ENCODE measurements around the gene SOHLH2. TPM values are rescaled to one million over a fixed set of nuclear protein-coding genes. Genes with fewer than 3 reads are reported as not detected.
A peak's percentile ranks its signal among the peaks of the same experiment; 100 is the strongest.

The SOHLH2 gene, protein sequence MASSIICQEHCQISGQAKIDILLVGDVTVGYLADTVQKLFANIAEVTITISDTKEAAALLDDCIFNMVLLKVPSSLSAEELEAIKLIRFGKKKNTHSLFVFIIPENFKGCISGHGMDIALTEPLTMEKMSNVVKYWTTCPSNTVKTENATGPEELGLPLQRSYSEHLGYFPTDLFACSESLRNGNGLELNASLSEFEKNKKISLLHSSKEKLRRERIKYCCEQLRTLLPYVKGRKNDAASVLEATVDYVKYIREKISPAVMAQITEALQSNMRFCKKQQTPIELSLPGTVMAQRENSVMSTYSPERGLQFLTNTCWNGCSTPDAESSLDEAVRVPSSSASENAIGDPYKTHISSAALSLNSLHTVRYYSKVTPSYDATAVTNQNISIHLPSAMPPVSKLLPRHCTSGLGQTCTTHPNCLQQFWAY
- under 0.01 and 0.20 TPM in 2 replicates for total RNA-seq

DNA sequence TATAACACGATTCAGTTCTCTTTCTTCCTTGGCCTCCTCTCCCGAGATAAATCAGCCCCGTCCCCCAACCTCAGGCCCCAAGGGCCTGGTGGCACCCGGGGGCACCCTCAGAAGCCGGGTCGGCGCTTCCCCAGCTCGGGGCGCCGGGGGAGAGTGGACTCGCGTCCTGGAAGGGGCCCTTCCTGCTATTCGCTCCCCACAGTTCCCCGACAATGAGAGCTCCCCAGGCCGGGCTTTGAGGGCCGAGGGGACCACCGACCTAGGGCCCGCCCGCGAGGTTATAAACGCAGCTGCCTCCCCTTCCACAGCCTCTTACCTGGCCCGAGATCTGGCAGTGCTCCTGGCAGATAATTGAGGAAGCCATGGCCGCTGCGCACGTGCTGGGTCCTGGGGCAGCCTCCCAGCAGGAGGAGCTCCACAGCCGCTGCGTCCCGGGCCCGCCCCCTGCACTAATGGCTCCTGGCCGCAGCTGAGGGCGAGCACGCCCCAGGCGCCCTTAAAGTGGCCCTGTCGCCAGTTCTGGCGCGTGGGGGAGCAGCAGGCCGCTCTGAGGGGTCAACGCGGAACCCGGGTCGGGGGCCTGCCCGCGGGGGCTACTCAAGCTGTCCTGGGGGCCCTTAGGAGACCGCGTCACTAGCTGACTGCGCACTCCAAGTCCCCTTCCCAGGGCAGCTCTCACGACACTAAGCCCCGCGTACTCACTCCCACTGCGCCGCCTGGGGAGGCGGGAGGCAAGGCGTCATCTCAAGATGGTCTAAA lies at the start of gene SOHLH2:
Gene SOHLH2, minus strand, starts transcription at position 394 of the 759 bp plus-strand sequence. Its CDS starts 30 bp downstream, at position 364.
- no peak for DNase-seq (ENCODE audit: low read depth in 2 of 2)

DNA sequence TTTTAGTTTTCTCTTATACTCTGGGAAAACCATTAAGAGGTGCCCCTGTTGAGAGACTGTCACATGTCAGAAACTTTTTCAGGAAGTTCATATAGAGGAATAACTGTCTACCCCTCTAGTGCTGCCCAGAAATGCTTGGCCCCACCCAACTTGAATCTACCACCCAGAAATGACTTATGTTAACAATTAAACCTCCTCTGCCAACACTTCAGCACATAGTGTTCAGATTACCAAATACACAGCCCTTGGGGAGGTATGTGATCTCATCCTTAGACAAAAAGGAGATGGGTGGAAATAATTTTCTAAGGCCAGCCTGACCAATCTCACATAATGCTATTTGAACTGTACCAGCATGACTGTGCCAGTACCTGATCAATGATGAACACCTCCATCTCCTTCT lies 47.6 kb upstream of the SOHLH2 start:
- no peak for DNase-seq (ENCODE audit: low read depth in 2 of 2)

DNA sequence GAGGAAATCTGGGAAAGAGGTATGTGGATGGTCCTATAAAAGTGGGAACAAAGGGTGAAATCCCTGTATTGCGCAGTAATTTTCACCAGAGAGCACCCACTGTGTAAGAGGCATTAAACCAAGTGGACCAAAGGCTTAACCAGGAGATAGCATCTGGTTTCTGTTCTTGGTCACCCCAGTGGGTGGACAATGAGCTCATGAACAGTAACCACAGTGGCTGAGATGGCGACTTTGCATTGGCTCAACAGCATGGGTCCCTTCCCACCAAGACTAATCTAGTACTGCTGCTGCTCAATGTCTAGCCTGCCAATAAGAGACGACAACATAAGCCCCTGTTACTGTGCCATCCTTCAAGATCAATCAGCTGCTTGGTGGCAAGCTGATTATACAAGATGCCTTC lies 46.7 kb upstream of the SOHLH2 start:
- no peak for DNase-seq (ENCODE audit: low read depth in 2 of 2)

DNA sequence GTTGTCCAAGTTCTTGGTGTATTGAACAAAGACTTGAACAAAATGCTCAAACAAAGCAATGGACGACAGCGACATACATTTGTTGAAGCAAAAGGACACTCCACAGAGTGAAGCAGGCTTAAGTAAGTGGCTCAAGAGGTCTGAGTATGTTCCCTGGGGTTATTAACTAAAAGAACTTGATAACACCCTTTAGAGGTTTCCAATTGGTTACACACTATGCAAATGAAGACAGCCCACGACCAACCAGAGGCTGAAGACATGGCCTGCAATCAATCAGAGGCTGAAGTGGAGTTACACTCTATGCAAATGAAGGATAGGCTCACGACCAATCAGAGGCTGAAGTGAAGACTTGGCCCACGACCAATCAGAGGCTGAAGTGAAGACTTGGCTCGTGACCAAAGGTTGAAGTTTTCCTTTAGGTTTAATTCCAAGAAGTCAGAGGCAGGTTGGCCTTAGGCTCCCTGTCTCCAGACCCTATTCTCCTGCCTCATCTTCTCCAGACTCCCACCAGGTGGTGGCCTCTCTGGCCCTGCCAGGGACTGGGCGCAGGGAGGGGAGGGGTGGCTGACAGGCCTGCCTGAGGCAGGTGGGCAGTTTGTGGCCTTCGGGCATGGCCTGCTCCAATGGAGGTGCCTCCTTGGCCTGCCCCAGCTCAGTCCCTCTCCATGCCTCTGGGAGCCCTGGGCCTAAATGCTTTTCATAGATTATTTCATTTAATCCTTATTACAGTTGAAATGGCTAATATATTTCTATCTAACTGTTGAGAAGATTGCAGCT lies 45.2 kb upstream of the SOHLH2 start:
- no peak for DNase-seq (ENCODE audit: low read depth in 2 of 2)

DNA sequence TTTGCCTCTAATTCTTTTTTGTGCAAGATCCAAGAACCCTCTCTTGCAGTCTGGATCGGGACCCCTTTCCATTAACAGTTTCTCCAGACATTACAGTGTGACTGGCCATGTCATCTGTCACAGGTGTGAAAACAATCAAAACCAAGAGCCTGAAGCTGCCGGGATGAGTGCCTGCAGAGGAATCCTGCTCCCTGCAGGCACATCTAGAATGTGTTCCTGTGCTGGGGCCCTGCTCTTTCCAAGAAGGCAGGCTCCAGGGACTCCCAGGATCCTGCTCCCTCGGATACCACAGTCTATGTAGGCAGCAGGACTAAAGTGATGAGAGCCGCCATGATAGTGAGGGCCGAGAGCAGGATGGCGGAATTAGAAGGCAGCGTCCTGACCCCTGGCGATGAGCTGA lies 44.5 kb upstream of the SOHLH2 start:
- DNase-seq (ENCODE audit: low read depth in 2 of 2) = no peak

DNA sequence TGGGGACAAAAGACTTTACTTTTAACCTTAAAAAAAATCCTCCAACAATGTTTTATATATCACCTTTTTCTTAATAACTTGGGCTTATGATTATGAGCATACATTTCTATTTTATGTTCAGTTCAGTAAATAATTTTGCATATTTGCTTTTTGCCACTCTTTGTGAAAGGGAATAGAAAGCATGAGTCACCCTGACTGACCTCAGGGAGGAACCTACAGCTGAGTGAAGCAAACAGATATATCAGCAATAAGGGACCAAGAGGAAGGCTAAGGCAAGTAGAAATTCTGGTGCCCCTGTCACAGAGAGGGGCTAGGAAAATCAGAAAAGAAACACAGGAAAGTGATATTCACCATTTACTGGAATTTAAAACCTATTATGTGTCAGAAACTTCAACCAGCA lies 37.2 kb upstream of the SOHLH2 start:
- no peak for DNase-seq (ENCODE audit: low read depth in 2 of 2)

DNA sequence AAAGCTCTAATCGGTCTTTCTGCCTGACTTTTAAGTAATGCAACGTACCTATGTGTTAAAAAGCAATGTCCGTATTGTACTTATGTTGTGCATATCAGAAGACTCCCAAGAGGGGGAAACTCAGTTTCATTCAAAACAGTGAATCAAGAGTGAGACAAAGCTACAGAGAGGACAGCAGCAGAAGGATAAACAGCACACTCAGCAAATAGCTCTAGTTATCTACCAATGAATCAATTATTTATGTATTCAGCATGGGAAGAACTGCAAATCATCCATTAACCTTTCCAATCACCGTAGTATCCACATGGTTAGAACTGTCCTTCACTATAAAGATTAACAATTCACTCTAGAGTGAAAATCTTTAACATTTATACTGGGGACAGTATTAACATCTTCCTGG lies 36.7 kb upstream of the SOHLH2 start:
- no peak for DNase-seq (ENCODE audit: low read depth in 2 of 2)

DNA sequence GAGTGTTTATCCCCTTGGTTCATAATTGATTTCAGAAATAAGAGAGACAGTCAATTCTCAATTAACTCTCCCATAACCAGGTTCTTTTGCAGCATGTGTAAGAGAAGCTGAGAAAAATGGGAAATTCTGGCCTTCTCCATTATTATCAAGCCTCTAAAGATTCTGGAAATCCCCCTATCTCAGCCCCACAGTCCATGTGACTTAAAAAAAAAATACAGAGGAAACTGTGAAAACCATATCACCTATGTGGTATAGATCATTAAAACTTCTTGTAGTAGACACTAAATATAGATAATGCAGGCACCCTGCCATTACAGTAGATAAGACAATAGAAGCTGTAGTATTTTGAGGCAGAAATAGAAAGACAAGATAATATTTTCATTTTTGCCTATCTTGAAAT lies 34.3 kb upstream of the SOHLH2 start:
- DNase-seq (ENCODE audit: low read depth in 2 of 2) = no peak

DNA sequence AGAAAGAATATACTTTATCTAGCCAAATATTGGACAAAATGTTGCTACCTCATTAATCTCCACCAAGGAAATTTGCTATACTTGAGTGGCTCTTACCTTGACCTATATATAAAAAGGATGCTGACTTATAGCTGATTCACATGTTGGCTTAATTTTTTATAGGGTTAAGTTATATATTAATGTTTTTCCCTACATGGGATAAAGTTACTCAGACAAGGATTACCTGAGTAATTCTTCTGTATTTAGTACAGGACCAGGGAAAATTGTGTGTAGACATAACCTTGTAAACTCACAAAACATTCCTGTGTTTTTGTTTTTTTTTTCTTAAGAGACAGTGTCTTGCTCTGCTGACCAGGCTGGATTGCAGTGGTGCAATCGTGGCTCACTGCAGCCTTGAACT lies 30.6 kb upstream of the SOHLH2 start:
- no peak for DNase-seq (ENCODE audit: low read depth in 2 of 2)

DNA sequence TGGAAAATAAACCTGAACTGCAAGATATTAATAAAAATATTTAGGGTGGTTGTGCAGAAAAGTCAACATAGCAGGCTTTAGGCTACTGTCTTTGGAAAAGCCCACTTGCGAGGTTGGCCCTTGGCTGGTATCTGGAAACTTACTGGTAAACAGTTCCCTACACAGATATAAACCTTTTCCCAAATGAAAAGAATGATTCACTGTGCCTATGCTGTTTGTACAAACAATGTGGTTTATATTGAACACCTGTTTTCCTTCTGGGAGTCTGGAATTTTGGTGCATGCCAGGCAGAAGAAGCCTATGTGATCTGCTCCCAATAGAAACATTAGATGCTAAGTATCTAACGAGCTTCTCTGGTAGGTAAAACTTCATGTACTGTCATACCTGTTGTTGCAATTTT lies 29.7 kb upstream of the SOHLH2 start:
- DNase-seq (ENCODE audit: low read depth in 2 of 2) = no peak

DNA sequence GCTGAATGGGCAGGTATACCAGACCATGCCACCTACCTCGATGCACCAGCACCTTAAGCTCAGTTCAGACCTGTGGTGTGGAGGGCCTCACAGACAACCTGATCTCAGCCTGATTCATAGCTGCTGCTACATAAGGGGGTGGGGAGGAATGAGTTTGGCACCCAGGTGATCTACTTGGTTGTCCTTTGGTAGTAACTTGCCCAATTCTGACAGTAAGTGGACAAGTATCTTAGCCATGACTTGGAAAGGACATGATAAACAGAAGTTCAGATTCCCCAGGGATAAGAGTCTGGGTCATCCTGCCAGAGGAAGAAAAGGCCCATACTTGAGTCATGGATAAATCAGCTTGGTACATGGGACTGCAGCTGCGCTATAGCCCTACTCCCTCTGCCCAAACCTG lies 28.4 kb upstream of the SOHLH2 start:
- no peak for DNase-seq (ENCODE audit: low read depth in 2 of 2)

DNA sequence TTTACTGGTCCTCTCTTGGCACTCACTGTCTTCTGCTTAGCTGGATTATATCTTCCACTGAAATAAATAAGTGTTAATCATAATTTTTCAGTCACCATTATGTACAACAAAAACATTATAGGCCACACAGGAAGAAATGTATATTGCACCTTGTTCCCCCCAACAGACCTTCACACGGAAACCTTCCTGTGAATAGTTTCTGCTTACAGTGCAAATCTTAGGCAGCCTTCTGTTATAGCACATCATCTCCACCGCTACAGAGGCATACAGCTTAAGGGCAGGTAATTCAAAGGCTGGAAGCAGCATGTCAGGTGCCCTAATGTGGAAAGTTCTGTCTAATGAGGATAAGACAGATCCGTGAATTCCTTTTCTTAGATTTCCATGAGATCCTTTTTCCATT lies 16.9 kb upstream of the SOHLH2 start:
- no peak for DNase-seq (ENCODE audit: low read depth in 2 of 2)

DNA sequence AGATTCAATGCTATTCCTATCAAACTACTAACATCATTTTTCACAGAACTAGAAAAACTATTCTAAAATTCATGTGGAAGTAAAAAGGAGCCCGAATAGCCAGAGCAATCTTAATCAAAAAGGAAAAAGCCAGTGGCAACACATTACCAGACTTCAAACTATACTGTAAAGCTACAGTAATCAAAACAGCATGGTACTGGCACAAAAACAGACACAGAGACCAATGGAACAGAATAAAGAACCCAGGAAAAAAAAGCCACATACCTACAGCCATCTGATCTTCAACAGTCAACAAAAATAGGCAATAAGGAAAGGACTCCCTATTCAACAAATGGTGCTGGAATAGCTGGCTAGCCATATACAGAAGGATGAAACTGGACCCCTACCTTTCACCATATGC lies 10.4 kb upstream of the SOHLH2 start:
- DNase-seq (ENCODE audit: low read depth in 2 of 2) = no peak

DNA sequence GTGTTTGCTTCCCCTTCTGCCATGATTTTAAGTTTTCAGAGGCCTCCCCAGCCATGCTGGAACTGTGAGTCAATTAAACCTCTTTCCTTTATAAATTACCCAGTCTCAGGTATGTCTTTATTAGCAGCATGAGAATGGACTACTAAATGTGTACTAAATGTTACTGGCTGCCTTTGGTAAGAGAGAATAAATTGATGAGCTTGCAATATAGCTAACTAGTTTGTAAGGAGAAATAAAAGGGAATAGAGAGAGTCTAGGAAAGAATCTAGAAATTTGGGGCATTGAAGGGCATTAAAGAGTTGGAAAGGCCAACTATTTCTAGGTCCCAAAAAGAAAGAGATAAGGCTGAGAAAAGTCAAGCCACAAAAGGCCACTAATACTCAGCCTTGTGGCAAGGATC lies 5.5 kb upstream of the SOHLH2 start:
- no peak for DNase-seq (ENCODE audit: low read depth in 2 of 2)

DNA sequence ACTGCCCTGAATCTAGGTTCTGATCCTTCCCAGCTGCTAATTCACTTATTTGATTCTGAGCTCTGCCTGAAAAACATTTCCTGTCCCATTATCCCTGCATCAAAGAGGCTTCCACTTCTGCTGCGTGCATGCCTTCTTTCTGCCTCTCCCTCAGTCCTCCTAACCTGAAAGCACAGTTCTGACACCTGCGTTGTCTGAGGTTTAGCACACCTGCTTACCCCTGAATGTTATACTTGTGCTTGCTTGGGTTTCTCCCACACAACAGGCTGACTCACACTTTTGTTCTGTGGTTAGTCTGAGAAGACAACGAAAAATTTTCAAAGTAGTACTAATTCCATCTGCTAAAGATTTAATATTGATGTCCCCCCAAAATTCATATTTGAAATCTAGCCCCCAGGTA lies 3.1 kb upstream of the SOHLH2 start:
- DNase-seq (ENCODE audit: low read depth in 2 of 2) = no peak

DNA sequence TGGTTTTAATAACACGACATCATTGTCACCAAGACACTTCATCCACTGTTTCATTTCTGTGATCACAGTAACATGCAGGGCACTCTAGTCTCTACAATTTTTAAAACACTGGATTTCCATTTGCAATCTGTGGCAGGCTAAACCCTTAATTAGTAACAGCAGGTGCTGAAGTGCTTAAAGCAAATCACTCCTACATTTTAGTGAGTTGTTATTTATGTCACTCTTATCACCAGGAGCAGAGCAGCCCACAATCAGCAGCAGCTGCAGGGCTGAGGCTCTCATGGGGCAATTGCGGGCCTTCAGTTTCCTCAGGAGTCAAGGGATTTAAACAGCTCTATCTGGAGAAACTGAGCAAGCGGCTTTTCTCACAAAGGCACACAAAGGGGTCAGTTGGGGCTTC lies 1.6 kb downstream of the SOHLH2 start:
- DNase-seq (ENCODE audit: low read depth in 2 of 2) = no peak

DNA sequence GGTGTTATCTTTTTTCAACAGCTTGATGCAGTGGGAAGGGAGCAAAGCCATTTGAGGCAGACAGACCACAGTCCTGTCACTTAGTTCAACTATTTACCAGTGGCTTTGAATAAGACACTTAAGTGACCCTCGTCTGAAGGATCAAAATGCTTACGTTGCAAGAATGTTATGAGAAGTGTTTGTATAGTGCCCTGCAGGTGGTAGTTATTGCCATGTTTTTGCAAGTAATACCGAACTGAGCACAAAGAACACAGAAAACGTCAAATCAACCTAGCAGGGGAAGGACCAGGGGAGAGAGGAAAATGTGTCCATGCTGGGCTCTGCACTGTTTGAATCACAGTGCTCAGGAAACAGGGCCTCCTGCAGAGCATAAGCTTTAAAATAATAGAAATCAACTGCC lies 2.8 kb downstream of the SOHLH2 start:
- DNase-seq (ENCODE audit: low read depth in 2 of 2) = no peak

DNA sequence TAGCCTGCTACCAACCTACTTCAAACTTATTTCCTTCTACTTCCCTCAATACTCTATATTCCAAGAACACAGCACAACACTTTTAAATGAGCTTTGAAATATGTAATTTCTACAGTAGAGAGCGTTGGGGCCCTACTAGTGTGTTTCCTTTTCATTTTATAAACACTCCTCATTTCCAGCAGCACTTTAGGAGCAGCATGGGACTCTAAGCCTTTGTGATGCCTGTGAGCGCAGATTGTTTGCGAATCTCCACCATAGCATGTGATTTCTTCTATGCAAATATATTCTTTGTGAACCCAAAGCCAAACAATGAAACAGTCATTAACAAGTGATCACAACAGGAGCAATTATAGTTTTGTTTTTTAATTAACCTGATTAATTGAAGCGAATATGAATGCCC lies 3.6 kb downstream of the SOHLH2 start:
- DNase-seq (ENCODE audit: low read depth in 2 of 2) = no peak

DNA sequence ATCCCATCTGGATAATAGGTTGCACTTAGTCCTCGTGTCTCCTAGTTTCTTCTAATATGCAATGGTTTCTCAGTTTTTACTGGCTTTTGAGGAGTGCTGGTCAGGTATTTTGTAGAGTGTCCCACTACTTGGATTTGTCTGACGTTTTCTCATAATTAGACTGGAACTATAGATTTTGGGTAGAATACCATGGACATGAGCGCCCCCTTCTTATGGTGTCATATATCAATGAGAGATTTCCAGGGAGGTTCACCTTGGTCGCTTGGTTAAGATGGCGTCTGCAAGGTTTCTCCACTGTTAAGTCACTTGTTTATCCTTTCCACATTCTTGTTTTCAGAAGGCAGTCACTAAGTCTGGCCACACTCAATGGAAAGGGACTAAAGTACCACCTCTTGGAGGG lies 6.7 kb downstream of the SOHLH2 start:
- peak in 1 of 2 donors; percentile 1 for DNase-seq (ENCODE audit: low read depth in 2 of 2)

DNA sequence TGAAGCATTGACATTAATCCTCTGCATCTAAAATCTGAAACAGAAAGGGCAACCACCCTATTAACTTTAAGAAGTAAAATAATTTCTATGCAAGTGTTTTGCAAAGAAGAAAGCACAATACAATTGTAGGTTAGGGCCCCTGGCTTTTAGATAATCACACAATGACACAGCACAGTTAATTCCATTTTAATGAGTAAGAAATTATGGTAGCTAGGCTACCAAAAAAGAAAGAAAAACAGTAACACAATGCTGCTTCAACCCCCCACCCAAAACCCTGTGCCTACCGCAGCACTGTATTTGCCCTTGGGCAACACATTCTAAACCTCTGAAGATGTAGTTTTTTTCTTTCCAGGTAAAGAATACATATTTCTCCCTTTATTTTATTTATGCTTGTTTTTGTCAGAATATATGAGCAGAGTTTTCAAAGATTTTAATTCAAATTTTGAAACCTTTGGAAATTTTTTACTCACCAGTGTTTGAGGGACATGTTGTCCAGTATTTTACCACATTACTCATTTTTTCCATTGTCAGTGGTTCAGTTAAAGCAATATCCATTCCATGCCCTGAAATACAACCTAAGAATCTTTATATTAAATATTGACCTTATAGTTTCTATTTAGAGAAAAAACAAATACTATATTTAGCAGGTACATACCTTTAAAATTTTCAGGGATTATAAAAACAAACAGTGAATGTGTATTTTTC lies 21.1 kb downstream of the SOHLH2 start:
- DNase-seq (ENCODE audit: low read depth in 2 of 2) = no peak

DNA sequence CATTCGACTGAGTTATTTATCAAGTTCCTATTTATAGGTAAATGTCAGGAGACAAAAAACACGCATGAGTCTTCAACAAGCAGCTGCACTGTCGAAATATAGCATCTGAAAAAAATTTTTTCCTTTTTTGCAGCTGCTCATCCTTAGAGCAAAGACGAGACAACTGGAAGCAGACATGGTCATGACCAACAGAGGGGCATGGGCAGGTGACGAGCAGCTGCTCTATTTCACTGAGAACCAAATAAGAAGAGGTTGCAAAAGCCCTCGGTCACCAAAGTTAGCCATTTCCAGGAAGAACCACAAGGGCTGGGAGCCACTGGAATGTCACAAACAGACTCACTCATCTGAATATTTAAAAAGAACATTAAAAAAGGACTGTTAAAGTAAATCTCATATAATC lies 22.2 kb downstream of the SOHLH2 start:
- DNase-seq (ENCODE audit: low read depth in 2 of 2) = no peak

DNA sequence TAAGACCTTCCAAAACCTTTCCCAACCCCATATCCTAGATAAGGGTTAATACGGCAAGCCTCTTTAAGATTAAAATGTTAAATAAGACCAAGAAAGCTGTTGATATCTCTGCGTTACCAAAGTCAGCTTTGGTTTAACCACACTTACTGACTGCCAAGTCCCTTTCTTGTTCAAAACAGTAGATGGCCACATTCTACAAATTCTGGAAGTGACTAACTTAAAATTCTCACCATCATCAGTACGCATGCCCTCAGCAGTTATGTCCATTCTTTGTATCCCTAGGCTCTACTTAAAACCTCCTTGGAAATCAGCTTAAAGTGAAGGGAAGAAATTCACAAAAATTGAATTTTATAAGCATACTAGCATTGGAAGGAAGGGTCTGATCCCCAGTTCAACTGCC lies 23.6 kb downstream of the SOHLH2 start:
- DNase-seq (ENCODE audit: low read depth in 2 of 2) = no peak

All from lung microvascular endothelial cell (primary cell).